Measurements from ENCODE around the gene CTIF. TPM values are rescaled to one million over a fixed set of nuclear protein-coding genes. Genes with fewer than 3 reads are reported as not detected.

CTIF gene
- polyA plus RNA-seq, 1 of the 3 experiments (the other 2 are of a cell fraction), result 47.2 TPM

GRCh38 chr18:48834413-48835031 lies 295.7 kb downstream of the CTIF start:
- Histone ChIP-seq H3K27ac (ENCODE audit: low read depth in 2 of 2, low read length in 1 of 2) (peak overlapping the region; percentile 71 to 94; a peak in 3 of 4 replicates), H3K27me3 (ENCODE audit: insufficient read depth) (no peaks in the 10 kb centered on the region), H4K20me1 (ENCODE audit: insufficient read depth) (no peaks in the 10 kb centered on the region), H3K4me2 (peak overlapping the region; percentile 68), H3K4me3 (ENCODE audit: low read depth in 2 of 2, low read length in 1 of 2) (peak overlapping the region; percentile 36 to 62; a peak in 3 of 4 replicates), H3K4me1 (ENCODE audit: control insufficient read depth in 1 of 2, insufficient read depth in 2 of 2, low read depth in 1 of 2, low read length in 1 of 2) (peaks cover 48 to 53% of the 10 kb centered on the region in 2 experiments; a peak in 3 of 4 replicates), H3K9ac (peak overlapping the region; percentile 78; the same call in 1 of the 2 replicates), H2AFZ (ENCODE audit: low read depth) (no peak overlapping the region), H3K36me3 (replicated peaks in 1 of 2; ENCODE audit: control insufficient read depth in 1 of 2, insufficient read depth in 2 of 2, low read length in 1 of 2) (peaks cover 4 to 10% of the 10 kb centered on the region in 2 experiments), H3F3A (replicated peaks; ENCODE audit: insufficient read depth) (peaks cover 42% of the 10 kb centered on the region), H3K9me2 (no peaks in the 10 kb centered on the region), H3K79me2 (ENCODE audit: insufficient read depth) (peaks cover 73% of the 10 kb centered on the region), H3K9me3 (no peaks in the 10 kb centered on the region)
- 15% methylated on average over 18 of the region's 18 CpGs for WGBS (ENCODE audit: low lambda C conversion rate)
- POLR2A ChIA-PET, result no interaction called here
- DNase-seq, result no peak
- CTCF ChIA-PET, result interaction anchor here (0.7 kb wide), 1 partner anchor 14 kb away, joined by 3 read pairs; no protein-coding TSS in a partner anchor
- no peak for TF ChIP-seq RAD21 (IDR thresholded peaks at IDR 0.05; ENCODE audit: low read length)
- TF ChIP-seq CTCF (IDR thresholded peaks at IDR 0.05), result no peak
- peak; percentile 81 for TF ChIP-seq PBX3 (IDR thresholded peaks at IDR 0.05)
- TF ChIP-seq MEF2A (IDR thresholded peaks at IDR 0.05; ENCODE audit: borderline replicate concordance, low read depth), result no peak
- peak; percentile 58 for TF ChIP-seq REST (IDR thresholded peaks at IDR 0.05; ENCODE audit: low read depth, low read length)
- TF ChIP-seq GABPA (IDR thresholded peaks at IDR 0.05; ENCODE audit: low read depth), result peak; percentile 62
- TF ChIP-seq TAF1 (IDR thresholded peaks at IDR 0.05; ENCODE audit: borderline replicate concordance, low read depth, low read length), result peak; percentile 88
- TF ChIP-seq CHD2 (IDR thresholded peaks at IDR 0.05; ENCODE audit: low read length, partially characterized antibody), result no peak
- no peak; the same call in 1 of the 2 replicates for TF ChIP-seq RXRA (IDR thresholded peaks at IDR 0.05; ENCODE audit: borderline replicate concordance, low read depth)
- TF ChIP-seq IRF3 (IDR thresholded peaks at IDR 0.05; ENCODE audit: low read depth, low read length), result no peak
- TF ChIP-seq MAX (IDR thresholded peaks at IDR 0.05; ENCODE audit: low read depth), result peak; percentile 98
- no peak for TF ChIP-seq FOXJ3 (CRISPR knock-in tag; IDR thresholded peaks at IDR 0.05)
- no peak for TF ChIP-seq NRF1 (IDR thresholded peaks at IDR 0.05; ENCODE audit: low read depth, low read length)
- TF ChIP-seq ZBTB33 (IDR thresholded peaks at IDR 0.05; ENCODE audit: borderline replicate concordance, low read depth), result 0 out of 2 replicates have a peak, but pooled peaks have one; percentile 43
- TF ChIP-seq RFX5 (IDR thresholded peaks at IDR 0.05; ENCODE audit: low read length), result no peak
- peak; percentile 52; the same call in 1 of the 2 replicates for TF ChIP-seq TEAD4 (IDR thresholded peaks at IDR 0.05; ENCODE audit: borderline replicate concordance, insufficient read depth)
- peak; percentile 83 for TF ChIP-seq NFIC (IDR thresholded peaks at IDR 0.05; ENCODE audit: borderline replicate concordance)
- no peak; the same call in 1 of the 2 replicates for TF ChIP-seq USF1 (IDR thresholded peaks at IDR 0.05; ENCODE audit: borderline replicate concordance, low read depth)
- TF ChIP-seq RCOR1 (IDR thresholded peaks at IDR 0.05; ENCODE audit: low read length), result 0 out of 2 replicates have a peak, but pooled peaks have one; percentile 2
- TF ChIP-seq ELF1 (IDR thresholded peaks at IDR 0.05), result peak; percentile 66
- TF ChIP-seq POLR2AphosphoS5 (IDR thresholded peaks at IDR 0.05; ENCODE audit: low read depth, low read length), result peak; percentile 75
- TF ChIP-seq FOXM1 (IDR thresholded peaks at IDR 0.05; ENCODE audit: low read depth), result peak; percentile 57; the same call in 1 of the 2 replicates

All from SK-N-SH (cell line).